Measurements from ENCODE around the gene MAP4K3.

Gene MAP4K3

GRCh38 chr2:39234754-39235153, 202.3 kb downstream of the MAP4K3 start:
- H3K9me3 ChIP-seq (ENCODE audit: control insufficient read depth, insufficient read depth, low read depth, low read length), result no peaks in the 10 kb centered on the region; the same call in 1 of the 2 replicates
- H3K4me1 ChIP-seq (ENCODE audit: control insufficient read depth, insufficient read depth, low read length), result no peaks in the 10 kb centered on the region
- TF ChIP-seq ZNF792 (tag by site-specific recombination; IDR thresholded peaks at IDR 0.05) (no peak), ZNF555 (tag by site-specific recombination; conservative IDR thresholded peaks at IDR 0.05) (no peak), ZBTB7A (tag by site-specific recombination; IDR thresholded peaks at IDR 0.05; ENCODE audit: low read depth) (no peak), ZNF26 (tag by site-specific recombination; IDR thresholded peaks at IDR 0.05) (no peak), HOXD13 (CRISPR knock-in tag; IDR thresholded peaks at IDR 0.05; ENCODE audit: borderline replicate concordance) (no peak), FEZF1 (tag by site-specific recombination; IDR thresholded peaks at IDR 0.05) (no peak), ZNF2 (tag by site-specific recombination; IDR thresholded peaks at IDR 0.05) (no peak), ZNF704 (tag by site-specific recombination; IDR thresholded peaks at IDR 0.05) (no peak), ZFHX2 (tag by site-specific recombination; conservative IDR thresholded peaks at IDR 0.05) (no peak), ZNF140 (tag by site-specific recombination; IDR thresholded peaks at IDR 0.05) (no peak), ZNF404 (tag by site-specific recombination; IDR thresholded peaks at IDR 0.05) (no peak)
- H3K27ac ChIP-seq (ENCODE audit: extremely low read depth, low read depth, low read length), result no peak overlapping the region
- no peaks in the 10 kb centered on the region for H3K36me3 ChIP-seq (ENCODE audit: control insufficient read depth in 2 of 2, insufficient read depth in 1 of 2, low read length in 2 of 2)
- CTCF ChIA-PET, result interaction anchor here (0.8 kb wide), 1 partner anchor 115 kb away, joined by 3 read pairs; no protein-coding TSS in a partner anchor
- POLR2A ChIA-PET, result interaction anchor here (2.0 kb wide), 1 partner anchor 484 kb away, joined by 5 read pairs; the partner anchor contains the start of gene SRSF7
- H3K4me3 ChIP-seq (ENCODE audit: low read depth, low read length), result no peak overlapping the region

- Histone ChIP-seq H3K4me1 (ENCODE audit: control insufficient read depth, insufficient read depth, low read length) (no peaks in the 10 kb centered on the region), H3K4me3 (ENCODE audit: low read depth, low read length) (no peak overlapping the region), H3K36me3 (ENCODE audit: control insufficient read depth in 2 of 2, insufficient read depth in 1 of 2, low read length in 2 of 2) (no peaks in the 10 kb centered on the region), H3K9me3 (ENCODE audit: control insufficient read depth, insufficient read depth, low read depth, low read length) (no peaks in the 10 kb centered on the region; the same call in 1 of the 2 replicates), H3K27ac (ENCODE audit: extremely low read depth, low read depth, low read length) (no peak overlapping the region)
- no peak for TF ChIP-seq PRDM10 (tag by site-specific recombination; IDR thresholded peaks at IDR 0.05)
- TF ChIP-seq ZNF24 (tag by site-specific recombination; IDR thresholded peaks at IDR 0.05), result no peak
- no peak for TF ChIP-seq YY1 (tag by site-specific recombination; IDR thresholded peaks at IDR 0.05)
- no peak for TF ChIP-seq KLF7 (tag by site-specific recombination; IDR thresholded peaks at IDR 0.05; ENCODE audit: borderline replicate concordance)
- TF ChIP-seq ZSCAN30 (tag by site-specific recombination; IDR thresholded peaks at IDR 0.05), result no peak
- TF ChIP-seq HOXA7 (CRISPR knock-in tag; IDR thresholded peaks at IDR 0.05; ENCODE audit: borderline replicate concordance), result no peak
- no peak for TF ChIP-seq ZNF391 (tag by site-specific recombination; IDR thresholded peaks at IDR 0.05; ENCODE audit: borderline replicate concordance, low read depth)
- no peak for TF ChIP-seq ZNF600 (tag by site-specific recombination; IDR thresholded peaks at IDR 0.05)
- ChIA-PET CTCF (interaction anchor here (0.6 to 2.3 kb wide), 8 partner anchors 24 to 498 kb away, joined by 3 to 10 read pairs (median 5); no protein-coding TSS in a partner anchor), POLR2A (no interaction called here)
These were observed 204.9 kb downstream of the MAP4K3 start for GRCh38 chr2:39232141-39232540.
